NCI-H146 (cell line): ENCODE results near the gene CCDC51.
A peak's percentile ranks its signal among the peaks of the same experiment; 100 is the strongest.
"Not testable (repeated sequence)": the region's sequence is repeated elsewhere in the genome, so short reads cannot be mapped to it uniquely, and the experiment has no call there.

Source experiments
- DNase-seq: peaks from one replicate; lab custom pipeline; 2025; lab: John Stamatoyannopoulos, UW

CCDC51 gene

DNA sequence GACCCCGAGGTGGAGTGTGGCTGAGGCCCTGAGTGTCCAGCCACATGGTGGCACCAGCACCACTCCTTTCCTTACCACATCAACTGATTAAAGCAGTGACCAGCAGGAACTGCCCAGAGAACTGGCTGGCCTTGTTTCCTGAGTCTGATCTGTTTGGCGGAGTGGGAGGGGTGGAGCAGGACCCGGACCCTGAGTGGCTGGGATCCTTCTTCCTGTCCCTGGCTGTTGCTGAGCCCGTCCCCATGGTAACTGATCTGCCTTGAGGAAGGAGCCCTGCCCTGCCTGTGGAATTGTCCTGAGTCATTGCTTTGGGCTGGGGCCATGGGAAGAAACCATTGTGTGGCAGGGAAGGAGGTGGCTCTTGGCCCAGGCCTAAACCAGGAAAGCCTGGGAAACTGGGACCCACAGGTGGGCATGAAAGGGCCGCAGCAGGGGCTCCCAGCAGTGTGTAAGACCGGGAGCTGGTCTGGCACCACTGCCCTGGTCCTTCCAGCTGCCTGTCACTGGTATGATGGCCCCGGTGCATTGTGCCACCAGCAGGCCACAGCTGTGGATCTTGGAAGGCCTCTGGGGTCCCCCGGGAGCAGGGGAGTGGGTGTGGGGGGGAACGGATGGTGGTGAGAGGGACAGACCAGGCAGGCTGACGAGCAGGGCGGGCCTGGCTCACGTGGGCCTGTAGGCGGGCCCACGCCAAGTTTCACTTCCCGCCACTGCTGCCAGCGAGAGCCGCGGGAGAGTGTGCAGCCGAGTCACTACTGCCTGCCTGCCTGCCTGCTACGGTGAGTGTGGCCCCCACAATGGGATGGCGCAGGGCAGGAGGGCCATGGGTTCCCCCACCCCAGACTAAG lies 25.8 kb upstream of the CCDC51 start:
- peak; percentile 95 for DNase-seq

GRCh38 chr3:48465237-48465530 lies 25.3 kb upstream of the CCDC51 start:
- DNase-seq: no peak

DNA sequence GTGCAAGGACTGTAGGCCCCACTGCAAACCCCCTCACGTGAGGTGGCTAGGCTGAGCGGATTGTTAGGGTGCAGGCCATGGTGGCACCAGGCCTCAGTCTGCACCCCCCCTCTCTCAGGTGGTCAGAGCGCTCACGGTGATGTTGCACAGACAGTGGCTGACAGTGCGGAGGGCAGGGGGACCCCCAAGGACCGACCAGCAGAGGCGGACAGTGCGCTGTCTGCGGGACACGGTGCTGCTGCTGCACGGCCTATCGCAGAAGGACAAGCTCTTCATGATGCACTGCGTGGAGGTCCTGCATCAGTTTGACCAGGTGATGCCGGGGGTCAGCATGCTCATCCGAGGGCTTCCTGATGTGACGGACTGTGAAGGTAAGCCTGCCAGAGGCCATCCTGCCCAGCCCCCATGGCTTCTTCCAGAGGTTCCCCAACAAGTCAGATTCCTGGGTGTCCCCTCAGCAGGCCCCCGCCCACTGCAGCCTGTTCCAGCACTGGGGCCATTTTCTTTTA lies 24.8 kb upstream of the CCDC51 start:
- DNase-seq: no peak

- no peak for DNase-seq
These were observed 23.8 kb upstream of the CCDC51 start for GRCh38 chr3:48463703-48464102.

- not testable (repeated sequence) for DNase-seq
These were observed 21.8 kb upstream of the CCDC51 start for GRCh38 chr3:48461767-48462166.

DNA sequence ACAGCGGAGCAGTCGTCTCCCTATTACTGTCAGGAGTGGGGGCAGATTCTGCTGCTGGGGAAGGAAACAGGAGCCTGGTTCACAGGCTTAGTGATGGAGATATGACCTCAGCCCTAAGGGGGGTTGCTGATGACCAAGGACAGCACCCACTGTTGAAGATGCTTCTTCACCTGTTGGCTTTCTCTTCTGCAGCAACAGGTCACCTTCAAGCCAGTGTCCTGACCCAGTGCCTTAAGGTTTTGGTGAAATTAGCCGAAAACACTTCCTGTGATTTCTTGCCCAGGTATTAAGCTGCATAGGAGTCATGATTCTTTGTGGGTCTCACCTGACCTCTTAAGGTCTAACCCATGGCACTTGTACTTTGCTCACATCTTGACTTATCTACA lies 20.6 kb upstream of the CCDC51 start:
- no peak for DNase-seq

DNA sequence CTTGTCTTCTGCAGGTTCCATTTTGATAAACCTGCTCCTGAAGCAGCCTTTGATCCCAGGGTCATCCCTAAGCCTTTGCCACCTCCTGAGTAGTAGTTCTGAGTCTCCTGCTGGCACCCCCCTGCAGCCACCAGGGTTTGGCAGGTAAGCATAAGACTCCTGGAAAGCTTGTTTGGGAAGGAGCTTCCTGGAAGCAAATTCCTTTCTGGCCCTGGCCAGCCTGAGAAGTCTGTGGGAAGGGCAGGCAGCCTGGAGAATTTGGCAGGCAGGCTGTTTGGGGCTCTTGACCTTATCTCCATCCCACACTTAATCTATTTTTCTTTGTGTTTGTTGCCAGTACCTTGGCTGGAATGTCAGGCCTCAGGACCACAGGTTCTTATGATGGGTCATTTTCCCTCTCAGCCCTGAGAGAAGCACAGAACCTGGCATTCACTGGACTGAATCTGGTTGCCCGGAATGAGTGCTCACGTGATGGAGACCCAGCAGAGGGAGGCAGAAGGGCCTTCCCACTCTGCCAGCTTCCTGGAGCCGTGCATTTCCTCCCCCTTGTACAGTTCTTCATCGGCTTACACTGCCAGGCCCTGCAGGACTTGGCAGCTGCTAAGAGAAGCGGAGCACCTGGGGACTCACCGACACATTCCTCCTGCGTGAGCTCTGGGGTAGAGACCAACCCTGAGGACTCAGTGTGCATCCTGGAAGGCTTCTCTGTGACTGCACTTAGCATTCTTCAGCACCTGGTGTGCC lies 20.0 kb upstream of the CCDC51 start:
- no peak for DNase-seq

DNA sequence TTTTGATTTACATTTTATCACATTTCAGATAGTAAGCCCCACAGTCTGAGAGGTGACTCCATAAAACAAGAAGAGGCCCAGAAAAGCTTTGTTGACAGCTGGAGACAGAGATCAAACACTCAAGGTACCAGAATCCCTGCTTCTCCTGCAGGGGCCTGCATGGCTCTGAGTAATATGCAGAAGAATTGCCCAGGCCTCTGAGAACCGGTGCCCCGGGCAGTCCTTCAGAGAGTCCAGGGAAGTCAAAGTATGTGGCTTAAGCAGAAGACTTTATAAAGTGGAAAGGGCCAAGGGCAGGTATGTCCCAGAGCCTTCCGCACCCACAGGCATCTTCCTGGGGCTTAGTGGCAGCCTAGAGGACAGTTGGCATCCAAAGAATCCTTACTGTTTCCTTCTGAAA lies 19.4 kb upstream of the CCDC51 start:
- no peak for DNase-seq

- DNase-seq: peak; percentile 15
These were observed 16.5 kb upstream of the CCDC51 start for GRCh38 chr3:48456456-48456855.

DNA sequence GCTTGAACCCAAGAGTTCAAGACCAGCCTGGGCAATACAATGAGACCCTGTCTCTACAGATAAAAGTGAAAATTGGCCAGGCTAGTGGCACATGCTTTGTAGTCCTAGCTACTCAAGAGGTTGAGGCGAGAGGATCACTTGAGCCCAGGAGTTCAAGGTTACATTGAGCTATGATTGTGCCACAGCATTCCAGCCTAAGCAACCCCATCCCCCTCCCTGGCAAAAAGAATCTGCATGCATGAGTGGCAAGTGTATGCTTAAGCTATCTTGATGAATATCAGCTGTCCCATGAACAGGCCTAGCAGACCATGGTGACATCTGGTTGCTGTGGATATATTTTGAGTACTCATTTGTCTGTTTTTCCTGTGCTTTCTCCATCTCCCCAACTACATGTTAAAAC lies 11.4 kb upstream of the CCDC51 start:
- DNase-seq: no peak

DNA sequence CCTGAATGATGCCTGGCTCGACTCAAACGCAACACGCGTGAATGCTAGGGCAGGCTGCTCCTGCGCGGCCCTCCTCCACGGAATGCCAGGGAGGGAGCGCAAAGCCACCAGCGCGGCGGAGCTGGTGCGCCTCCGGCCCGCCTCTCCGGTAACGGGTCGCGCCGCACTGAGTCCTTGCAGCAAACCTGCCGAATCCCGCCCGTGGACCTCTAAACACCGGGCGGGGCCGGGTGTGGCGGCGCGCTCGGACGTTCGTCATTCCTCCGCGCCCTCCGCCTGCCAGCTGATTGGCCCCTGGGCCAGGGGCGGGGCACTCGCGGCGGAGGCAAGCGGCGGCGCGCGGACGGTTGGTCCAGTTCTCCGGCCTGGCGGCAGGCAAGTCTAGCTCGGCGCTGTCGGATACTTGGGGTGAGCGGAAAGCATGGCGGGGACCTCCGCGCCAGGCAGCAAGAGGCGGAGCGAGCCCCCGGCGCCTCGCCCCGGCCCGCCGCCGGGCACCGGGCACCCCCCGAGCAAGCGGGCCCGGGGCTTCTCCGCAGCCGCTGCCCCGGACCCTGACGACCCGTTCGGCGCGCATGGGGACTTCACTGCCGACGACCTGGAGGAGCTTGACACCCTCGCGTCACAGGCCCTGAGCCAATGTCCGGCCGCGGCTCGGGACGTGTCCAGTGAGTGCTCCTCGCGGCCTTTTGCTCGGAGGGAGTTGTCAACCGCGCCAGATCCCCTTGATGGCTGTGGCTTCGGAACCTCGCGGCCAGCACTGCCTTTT lies 6.7 kb upstream of the CCDC51 start, which contains the start of gene ATRIP:
ATRIP (plus strand) TSS at position 313 of the 769 bp plus-strand sequence; CDS start at position 422, 109 bp downstream.
- DNase-seq: peak; percentile 86

DNA sequence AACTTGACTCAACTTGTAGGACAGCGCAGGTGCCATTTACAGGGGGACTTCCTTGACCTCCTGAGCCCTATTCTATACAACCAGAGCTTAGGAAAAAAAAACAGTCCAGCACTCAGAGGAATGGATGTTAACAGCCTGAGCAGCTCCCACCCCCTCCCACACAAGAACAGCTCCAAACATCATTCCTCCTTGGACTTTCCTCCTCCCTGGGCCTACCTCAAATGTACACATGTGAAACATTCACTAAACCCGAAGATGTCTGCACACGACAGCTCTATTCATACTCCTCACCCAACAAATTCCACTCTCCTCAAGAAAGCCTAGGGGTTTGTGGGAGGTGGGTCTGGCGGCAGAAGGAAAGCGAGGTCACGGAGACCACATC lies 6.1 kb upstream of the CCDC51 start:
- DNase-seq: peak; percentile 27

DNA sequence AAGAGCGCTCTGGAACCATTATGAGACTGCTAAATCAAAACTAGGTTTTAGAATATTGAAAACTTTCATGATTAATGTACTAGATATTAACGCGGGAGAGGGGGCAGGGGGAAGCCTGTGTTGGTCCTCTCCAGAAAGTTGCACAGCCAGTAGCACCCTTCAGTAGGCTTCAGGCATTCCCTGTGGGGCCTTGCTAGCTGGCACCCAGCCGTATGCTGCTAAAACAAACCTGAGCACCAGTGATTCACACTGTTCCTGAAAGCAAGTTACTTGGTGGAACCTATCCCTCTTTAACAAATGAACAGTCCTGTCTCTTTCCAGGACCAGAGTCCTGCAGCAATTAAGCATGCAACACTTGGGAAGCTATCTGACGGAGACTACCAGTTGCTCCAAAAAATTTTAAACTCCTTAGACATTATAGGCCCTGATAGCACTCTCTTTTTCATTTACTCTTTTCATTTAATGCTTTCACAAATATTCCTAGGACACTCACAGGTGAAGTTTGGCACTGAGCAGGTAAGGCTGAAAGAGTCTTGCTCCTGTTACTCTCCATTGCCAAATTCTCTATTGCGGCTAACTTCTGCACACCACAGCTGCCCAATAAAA lies 5.5 kb upstream of the CCDC51 start:
- DNase-seq: no peak

DNA sequence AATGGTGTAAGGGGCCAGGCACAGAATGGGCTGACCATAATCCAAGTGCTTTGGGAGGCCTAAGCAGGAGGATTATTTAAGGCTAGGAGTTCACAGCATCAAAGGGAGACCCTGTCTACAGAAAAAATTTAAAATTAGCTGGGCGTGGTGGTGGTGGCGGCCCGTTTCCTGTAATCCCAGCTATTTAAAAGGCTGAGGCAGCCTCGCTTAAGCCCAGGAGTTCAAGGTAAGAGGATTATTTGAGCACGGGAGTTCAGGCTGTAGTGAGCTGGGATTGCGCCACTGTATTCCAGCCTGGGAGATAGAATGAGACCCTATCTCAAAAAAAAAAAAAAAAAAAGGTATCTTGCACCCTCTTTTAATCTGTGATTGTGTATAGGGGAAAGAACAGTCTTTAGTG lies 2.0 kb upstream of the CCDC51 start:
- no peak for DNase-seq

GRCh38 chr3:48440590-48440958 lies 655 bp upstream of the CCDC51 start:
- peak; percentile 15 for DNase-seq

DNA sequence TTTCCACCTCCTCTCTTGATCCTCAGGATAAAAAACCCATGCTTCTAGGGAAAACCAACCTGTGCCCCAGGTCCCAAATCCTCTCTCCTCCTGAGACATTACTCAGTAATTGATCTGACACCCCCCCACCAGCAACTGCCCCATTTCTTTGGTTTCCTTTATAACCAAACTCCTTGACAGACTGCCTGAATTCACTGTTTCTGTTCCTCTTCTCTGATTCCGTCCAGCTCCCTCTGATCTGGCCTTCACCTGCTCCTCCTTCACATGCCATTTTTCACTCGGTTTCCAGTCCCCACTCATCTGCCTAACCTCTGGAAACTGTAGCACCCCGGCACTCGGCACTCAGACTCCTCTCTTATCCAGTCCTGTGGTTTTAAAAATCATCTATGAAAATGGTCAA lies 2.1 kb downstream of the CCDC51 start:
- DNase-seq: no peak

- no peak for DNase-seq
These were observed 3.1 kb downstream of the CCDC51 start for GRCh38 chr3:48436855-48437254.

DNA sequence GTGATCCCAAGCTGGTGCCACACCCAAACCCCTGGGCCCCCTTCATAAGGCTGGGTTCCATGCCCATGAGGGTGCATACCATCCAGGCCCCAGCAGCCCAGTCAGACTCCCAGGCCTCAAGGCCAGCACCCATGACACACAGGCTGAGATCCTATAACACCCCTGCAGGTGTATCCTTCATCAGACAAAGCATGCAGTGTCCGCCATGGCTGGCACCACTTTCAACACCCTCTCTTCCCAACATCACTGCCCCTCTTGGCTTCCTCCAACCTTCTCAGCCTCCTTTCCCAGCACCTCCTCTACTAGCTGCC lies 3.5 kb downstream of the CCDC51 start:
- no peak for DNase-seq

DNA sequence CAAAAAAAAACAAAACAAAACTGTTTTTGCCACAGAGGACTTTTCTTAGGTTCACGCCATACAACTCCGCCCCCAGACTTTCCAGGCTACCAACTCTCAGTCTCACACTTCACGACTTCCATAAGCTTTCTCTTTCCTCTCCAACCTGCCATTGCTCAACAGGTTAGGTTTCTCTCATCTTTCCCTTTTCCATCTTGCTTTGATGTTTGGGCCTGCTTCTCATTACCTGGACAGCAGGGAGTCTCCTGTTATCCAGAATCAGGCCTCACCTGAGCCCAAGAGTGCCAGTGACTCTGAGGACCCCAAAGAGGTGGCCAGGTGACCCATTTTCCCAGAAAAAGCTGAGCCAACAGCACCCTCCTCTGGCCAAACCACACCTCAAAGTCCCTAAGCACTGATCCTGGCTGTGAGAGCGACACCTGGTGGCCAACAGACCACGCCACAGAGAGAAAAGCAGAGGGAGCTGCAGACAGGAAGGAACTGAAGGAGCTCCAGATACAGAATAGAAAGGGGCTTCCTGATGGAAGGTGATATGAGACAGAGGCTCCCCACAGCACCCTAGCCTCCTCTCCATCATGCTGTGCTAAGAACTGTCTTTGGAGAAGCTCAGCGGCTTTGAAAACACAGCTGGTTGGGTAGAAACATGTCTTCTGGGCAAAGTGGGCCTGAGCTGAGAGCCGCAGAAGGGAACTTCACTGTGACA lies 4.0 kb downstream of the CCDC51 start:
- DNase-seq: peak; percentile 66

GRCh38 chr3:48435223-48435595 lies 4.7 kb downstream of the CCDC51 start:
- DNase-seq: no peak

DNA sequence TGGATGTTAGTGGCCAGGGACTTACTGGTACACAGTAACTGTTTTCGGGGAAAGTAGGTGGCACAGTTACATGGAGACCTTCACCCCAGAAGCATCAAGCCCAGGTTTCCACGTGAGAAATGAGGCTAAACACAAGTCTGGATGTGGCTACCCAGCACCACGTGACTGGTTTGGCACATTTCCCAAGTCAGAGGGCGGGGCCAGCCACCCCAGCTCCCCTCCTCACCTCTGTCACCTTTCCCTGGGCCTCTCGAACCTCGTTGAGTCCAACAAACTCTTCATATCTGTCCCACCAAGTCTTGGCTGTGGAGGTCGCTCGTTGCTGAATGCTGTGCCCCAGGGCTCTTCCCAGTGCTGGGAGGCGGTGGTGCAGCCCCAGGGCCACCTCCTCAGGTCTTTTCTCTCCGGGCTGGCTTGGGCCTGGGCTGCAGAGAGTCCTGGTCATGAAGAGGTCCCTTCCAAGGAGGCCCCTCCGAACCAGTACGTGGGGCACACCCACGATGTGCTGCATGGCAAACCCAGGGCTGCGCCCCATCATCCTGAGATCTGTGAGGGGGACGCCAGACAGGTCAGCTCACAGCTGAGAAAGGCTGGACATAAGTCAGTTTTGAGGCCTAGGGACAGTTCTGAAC lies 5.2 kb downstream of the CCDC51 start:
- DNase-seq: no peak
